Erythroblast (primary cell): ENCODE measurements around the gene NOSIP.

ENCODE experiments used
- GATA1 ChIP-seq: IDR thresholded peaks from 2 replicates; pipeline ENCODE4 v1.6.1; 2011; ENCODE audit warnings: low read depth, mild to moderate bottlenecking, control low read depth, low read length, moderate library complexity
- POLR2A ChIP-seq: IDR thresholded peaks from 2 replicates; pipeline ENCODE4 v1.6.1; 2011; ENCODE audit warnings: mild to moderate bottlenecking, low read length

DNA sequence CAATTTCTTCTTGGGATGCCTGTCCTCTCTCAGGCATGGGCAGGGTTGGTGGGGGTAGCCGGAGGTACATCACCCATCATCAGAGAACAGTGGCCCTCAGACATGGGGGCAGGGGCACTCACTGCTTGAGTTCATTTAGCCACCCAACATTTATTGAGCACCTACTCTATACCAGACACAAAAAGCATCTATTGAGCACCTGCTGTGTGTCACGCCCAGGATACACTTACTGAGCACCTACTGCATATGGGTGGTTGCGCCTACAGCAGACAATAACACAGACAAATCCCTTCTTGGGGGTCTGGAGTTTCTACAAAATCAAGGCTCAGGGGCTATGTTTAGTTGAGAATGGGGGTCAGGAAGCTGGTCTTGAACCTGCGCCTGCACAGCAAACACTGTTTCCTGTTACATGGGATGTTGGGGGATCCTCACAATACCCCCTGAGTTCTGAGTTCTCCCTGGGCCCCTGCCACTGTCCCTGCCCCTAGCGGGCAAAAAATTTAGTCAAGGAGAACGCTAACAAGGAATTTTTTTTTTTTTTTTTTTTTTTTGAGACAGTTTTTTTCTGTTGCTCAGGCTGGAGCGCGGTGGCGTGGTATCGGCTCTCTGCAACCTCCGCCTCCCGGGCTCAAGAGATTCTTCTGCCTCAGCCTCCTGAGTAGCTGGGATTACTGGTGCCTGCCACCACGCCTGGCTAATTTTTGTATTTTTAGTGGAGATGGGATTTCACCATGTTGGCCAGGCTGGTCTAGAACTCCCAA, 41.0 kb downstream of the NOSIP start:
- TF ChIP-seq POLR2A (no peak), GATA1 (no peak)
